Stimulated activated memory B cell treated with anti-CD40 and anti-IgM and Interleukin-4, amounts not matched to agents 10 μg/mL and 1 μg/mL and 100 μg/mL, for 72 hours (primary cell): Measurements from ENCODE around the gene SUPT3H.

ENCODE experiments used
- ATAC-seq: fragments of 150-1000 bp; cut with Tn5 transposase; 2 replicates; pipeline ENCODE4 v1.10.0; 2021
- H3K27ac Mint-ChIP-seq: one replicate; pipeline ENCODE4 v1.8.0; 2022; ENCODE audit warnings: mild to moderate bottlenecking, mixed read lengths
- H3K27me3 Mint-ChIP-seq: one replicate; pipeline ENCODE4 v1.8.0; 2022; ENCODE audit warnings: mixed read lengths
- H3K36me3 Mint-ChIP-seq: one replicate; pipeline ENCODE4 v1.8.0; 2022; ENCODE audit warnings: mixed read lengths
- H3K4me1 Mint-ChIP-seq: one replicate; pipeline ENCODE4 v1.8.0; 2022; ENCODE audit warnings: mixed read lengths
- H3K4me3 Mint-ChIP-seq: one replicate; pipeline ENCODE4 v1.8.0; 2022; ENCODE audit warnings: mild to moderate bottlenecking, moderate library complexity, mixed read lengths
- H3K9me3 Mint-ChIP-seq: one replicate; pipeline ENCODE4 v1.8.0; 2022; ENCODE audit warnings: mixed read lengths

The SUPT3H gene

GRCh38 chr6:45003387-45003786 lies 374.3 kb downstream of the SUPT3H start:
- ATAC-seq, result no peak
- Mint-ChIP-seq H3K27ac (no peak overlapping the region), H3K4me1 (no peaks in the 10 kb centered on the region), H3K9me3 (no peaks in the 10 kb centered on the region), H3K36me3 (peaks cover 24% of the 10 kb centered on the region), H3K4me3 (no peak overlapping the region), H3K27me3 (no peaks in the 10 kb centered on the region)

GRCh38 chr6:45002390-45003105 lies 375.2 kb downstream of the SUPT3H start:
- H3K4me1 Mint-ChIP-seq, result no peaks in the 10 kb centered on the region
- H3K27ac Mint-ChIP-seq, result no peak overlapping the region
- no peaks in the 10 kb centered on the region for H3K9me3 Mint-ChIP-seq
- no peak overlapping the region for H3K4me3 Mint-ChIP-seq
- no peaks in the 10 kb centered on the region for H3K27me3 Mint-ChIP-seq
- no peak for ATAC-seq
- peaks cover 23% of the 10 kb centered on the region for H3K36me3 Mint-ChIP-seq

- Mint-ChIP-seq H3K27ac (no peak overlapping the region), H3K9me3 (no peaks in the 10 kb centered on the region), H3K4me1 (no peaks in the 10 kb centered on the region), H3K27me3 (no peaks in the 10 kb centered on the region), H3K36me3 (peaks cover 14% of the 10 kb centered on the region), H3K4me3 (no peak overlapping the region)
- peak; percentile 59 for ATAC-seq
Measured at GRCh38 chr6:45001663-45002062, 376.1 kb downstream of the SUPT3H start.

- no peaks in the 10 kb centered on the region for H3K4me1 Mint-ChIP-seq
- H3K27me3 Mint-ChIP-seq, result no peaks in the 10 kb centered on the region
- H3K9me3 Mint-ChIP-seq, result no peaks in the 10 kb centered on the region
- no peak overlapping the region for H3K27ac Mint-ChIP-seq
- no peak overlapping the region for H3K4me3 Mint-ChIP-seq
- peaks cover 6% of the 10 kb centered on the region for H3K36me3 Mint-ChIP-seq
- ATAC-seq, result no peak
Measured at GRCh38 chr6:45000833-45001232, 376.9 kb downstream of the SUPT3H start.

GRCh38 chr6:44999066-44999465 lies 378.7 kb downstream of the SUPT3H start:
- Mint-ChIP-seq H3K9me3 (no peaks in the 10 kb centered on the region), H3K27me3 (no peaks in the 10 kb centered on the region), H3K27ac (no peak overlapping the region), H3K4me1 (no peaks in the 10 kb centered on the region), H3K4me3 (no peak overlapping the region), H3K36me3 (peaks cover 6% of the 10 kb centered on the region)
- ATAC-seq, result no peak

GRCh38 chr6:44995486-44996132 lies 382.1 kb downstream of the SUPT3H start:
- Mint-ChIP-seq H3K4me1 (no peaks in the 10 kb centered on the region), H3K4me3 (no peak overlapping the region), H3K27me3 (no peaks in the 10 kb centered on the region), H3K27ac (no peak overlapping the region), H3K9me3 (no peaks in the 10 kb centered on the region), H3K36me3 (peaks cover 15% of the 10 kb centered on the region)
- no peak for ATAC-seq

GRCh38 chr6:44989391-44989790 lies 388.3 kb downstream of the SUPT3H start:
- Mint-ChIP-seq H3K27ac (no peak overlapping the region), H3K36me3 (peaks cover 14% of the 10 kb centered on the region), H3K4me1 (no peaks in the 10 kb centered on the region)

GRCh38 chr6:44985006-44985405 lies 392.7 kb downstream of the SUPT3H start:
- H3K27me3 Mint-ChIP-seq, result no peaks in the 10 kb centered on the region
- no peak for ATAC-seq
- no peaks in the 10 kb centered on the region for H3K9me3 Mint-ChIP-seq
- no peaks in the 10 kb centered on the region for H3K4me1 Mint-ChIP-seq
- H3K36me3 Mint-ChIP-seq, result peaks cover 1% of the 10 kb centered on the region
- no peak overlapping the region for H3K27ac Mint-ChIP-seq
- no peak overlapping the region for H3K4me3 Mint-ChIP-seq

More at GRCh38 chr6:44989391-44989790, 388.3 kb downstream of the SUPT3H start:
- Mint-ChIP-seq H3K9me3 (no peaks in the 10 kb centered on the region), H3K27me3 (no peaks in the 10 kb centered on the region), H3K4me3 (no peak overlapping the region)
- no peak for ATAC-seq

GRCh38 chr6:44983467-44984365 lies 394.0 kb downstream of the SUPT3H start:
- Mint-ChIP-seq H3K9me3 (no peaks in the 10 kb centered on the region), H3K4me3 (no peak overlapping the region), H3K27me3 (no peaks in the 10 kb centered on the region), H3K4me1 (no peaks in the 10 kb centered on the region), H3K27ac (no peak overlapping the region), H3K36me3 (no peaks in the 10 kb centered on the region)
- no peak for ATAC-seq

GRCh38 chr6:44980841-44981240 lies 396.9 kb downstream of the SUPT3H start:
- no peaks in the 10 kb centered on the region for H3K27me3 Mint-ChIP-seq
- no peak overlapping the region for H3K27ac Mint-ChIP-seq
- H3K4me1 Mint-ChIP-seq, result peaks cover 6% of the 10 kb centered on the region

GRCh38 chr6:44976677-44977641 lies 400.8 kb downstream of the SUPT3H start:
- Mint-ChIP-seq H3K9me3 (peaks cover 7% of the 10 kb centered on the region), H3K27me3 (no peaks in the 10 kb centered on the region), H3K27ac (no peak overlapping the region), H3K4me1 (peaks cover 6% of the 10 kb centered on the region), H3K4me3 (no peak overlapping the region), H3K36me3 (peaks cover 24% of the 10 kb centered on the region)
- ATAC-seq, result no peak

More at GRCh38 chr6:44980841-44981240, 396.9 kb downstream of the SUPT3H start:
- H3K36me3 Mint-ChIP-seq, result no peaks in the 10 kb centered on the region
- no peak overlapping the region for H3K4me3 Mint-ChIP-seq
- H3K9me3 Mint-ChIP-seq, result no peaks in the 10 kb centered on the region
- ATAC-seq, result no peak

- peaks cover 6% of the 10 kb centered on the region for H3K4me1 Mint-ChIP-seq
- H3K36me3 Mint-ChIP-seq, result peaks cover 32% of the 10 kb centered on the region
- no peak for ATAC-seq
- no peak overlapping the region for H3K27ac Mint-ChIP-seq
- H3K9me3 Mint-ChIP-seq, result peaks cover 7% of the 10 kb centered on the region
- no peaks in the 10 kb centered on the region for H3K27me3 Mint-ChIP-seq
- H3K4me3 Mint-ChIP-seq, result no peak overlapping the region
Measured at GRCh38 chr6:44974511-44974910, 403.2 kb downstream of the SUPT3H start.

- H3K27ac Mint-ChIP-seq, result no peak overlapping the region
- peaks cover 7% of the 10 kb centered on the region for H3K9me3 Mint-ChIP-seq
- H3K36me3 Mint-ChIP-seq, result peaks cover 32% of the 10 kb centered on the region
- H3K4me3 Mint-ChIP-seq, result no peak overlapping the region
- H3K4me1 Mint-ChIP-seq, result peaks cover 6% of the 10 kb centered on the region
- ATAC-seq, result no peak
- H3K27me3 Mint-ChIP-seq, result no peaks in the 10 kb centered on the region
Measured at GRCh38 chr6:44972709-44973108, 405.0 kb downstream of the SUPT3H start.

- Mint-ChIP-seq H3K36me3 (peaks cover 30% of the 10 kb centered on the region), H3K9me3 (peaks cover 7% of the 10 kb centered on the region), H3K4me3 (no peak overlapping the region), H3K4me1 (no peaks in the 10 kb centered on the region), H3K27ac (no peak overlapping the region), H3K27me3 (no peaks in the 10 kb centered on the region)
- no peak for ATAC-seq
Measured at GRCh38 chr6:44969446-44970185, 408.1 kb downstream of the SUPT3H start.
